ENCODE results near the gene CNPPD1.

GRCh38 chr2:219225350-219225749 is 48.6 kb upstream of the CNPPD1 start:
- TF ChIP-seq POLR2A (IDR thresholded peaks at IDR 0.05) (no peak), CTCF (IDR thresholded peaks at IDR 0.05) (no peak), POLR2AphosphoS5 (IDR thresholded peaks at IDR 0.05) (no peak)
